Adrenal gland (tissue), 5 donors: ENCODE results near the gene WIPF1.

Experiments
- CTCF ChIP-seq, 6 experiments: fragments of 450-650 bp in 4 of 6; fragments of 200-600 bp in 2 of 6; sonication (generic) in 1 of 6; IDR thresholded peaks; 1 replicate in 5 of 6; 2 replicates in 1 of 6; pipeline versions ENCODE4 v1.5.1 to v1.8.0; 2016 to 2021; ENCODE audit warnings: antibody characterized with exemption in 6 of 6, mild to moderate bottlenecking in 2 of 6, moderate library complexity in 1 of 6
- POLR2A ChIP-seq, 2 donors: fragments of 450-650 bp; IDR thresholded peaks; one replicate each; pipeline ENCODE4 v1.6.1; 2017; ENCODE audit warnings: antibody characterized with exemption in 2 of 2, mild to moderate bottlenecking in 2 of 2, moderate library complexity in 1 of 2
- donor health status: DM: no; HTN: no; CAD: no.

- no peak for TF ChIP-seq CTCF (IDR thresholded peaks at IDR 0.05)
- TF ChIP-seq POLR2A (IDR thresholded peaks at IDR 0.05): no peak
Measured at GRCh38 chr2:174561972-174562370, 35.6 kb downstream of the WIPF1 start.
